Measurements from ENCODE around the gene CTXN1.

Gene CTXN1

DNA sequence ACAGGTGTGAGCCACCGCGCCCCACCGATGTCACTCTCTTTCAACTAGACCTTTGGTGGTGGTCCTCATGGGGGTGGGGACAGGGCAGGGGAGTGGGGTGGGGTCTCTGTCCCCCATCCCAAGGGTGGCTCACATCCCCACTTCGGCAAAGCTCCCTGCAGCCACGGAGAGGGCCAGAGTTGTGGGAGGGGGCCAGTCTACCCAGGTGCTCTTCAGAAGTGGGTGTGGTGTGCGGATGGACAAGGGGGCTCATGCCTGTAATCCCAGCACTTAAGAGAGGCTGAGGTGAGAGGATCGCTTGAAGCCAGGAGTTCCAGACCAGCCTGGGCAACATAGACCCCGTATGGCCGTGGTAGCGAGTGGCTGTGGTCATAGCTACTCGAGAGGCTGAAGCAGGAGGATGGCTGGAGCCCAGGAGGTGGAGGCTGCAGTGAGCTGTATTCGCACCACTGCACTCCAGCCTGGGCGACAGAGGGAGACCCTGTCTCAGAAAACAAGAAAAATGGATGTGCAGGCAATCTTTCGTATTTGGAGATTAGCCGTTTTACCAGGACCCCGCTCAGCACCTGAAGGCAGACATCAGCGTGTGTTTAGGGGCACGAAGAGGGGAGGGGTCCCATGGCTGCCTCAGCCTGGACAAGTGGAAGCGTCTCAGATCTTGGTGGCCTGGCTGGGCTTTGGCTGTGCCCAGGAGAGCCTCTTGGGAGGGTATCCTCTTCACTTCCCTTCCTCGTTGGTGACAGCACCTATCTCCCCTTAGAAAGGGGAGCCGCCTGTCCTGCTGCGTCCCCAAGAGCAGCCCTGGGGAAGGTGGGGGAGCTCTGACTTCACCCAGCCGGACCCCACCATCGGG is 10.5 kb downstream of the CTXN1 start:
- no peak overlapping the region for H3K4me3 ChIP-seq (ENCODE audit: low read depth, low read length)

DNA sequence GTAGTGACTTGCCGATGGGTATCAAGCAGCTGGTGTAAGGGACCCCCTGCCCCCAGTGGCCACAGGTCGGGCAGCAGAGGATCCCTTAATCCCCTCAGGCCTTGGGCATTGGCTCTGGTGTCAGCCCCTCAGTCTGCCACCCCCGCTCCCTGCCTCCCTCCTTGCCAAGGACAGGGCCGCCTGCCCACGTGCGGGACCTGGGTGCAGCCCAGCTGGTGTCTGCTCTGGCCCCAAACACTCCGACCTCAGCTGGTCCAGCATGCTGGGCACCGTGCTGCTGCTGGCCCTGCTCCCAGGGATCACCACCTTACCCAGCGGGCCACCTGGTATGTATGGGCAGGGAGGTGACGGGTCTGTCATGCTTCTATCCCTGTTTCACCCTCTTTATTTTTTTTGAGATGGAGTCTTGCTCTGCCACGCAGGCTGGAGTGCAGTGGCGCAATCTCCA is 11.3 kb downstream of the CTXN1 start, which contains the start of gene TGFBR3L:
Gene TGFBR3L, plus strand, starts transcription at position 233 of the 448 bp plus-strand sequence.
- H3K4me3 ChIP-seq (ENCODE audit: low read depth, low read length) = no peak within 1 kb of the TSS

DNA sequence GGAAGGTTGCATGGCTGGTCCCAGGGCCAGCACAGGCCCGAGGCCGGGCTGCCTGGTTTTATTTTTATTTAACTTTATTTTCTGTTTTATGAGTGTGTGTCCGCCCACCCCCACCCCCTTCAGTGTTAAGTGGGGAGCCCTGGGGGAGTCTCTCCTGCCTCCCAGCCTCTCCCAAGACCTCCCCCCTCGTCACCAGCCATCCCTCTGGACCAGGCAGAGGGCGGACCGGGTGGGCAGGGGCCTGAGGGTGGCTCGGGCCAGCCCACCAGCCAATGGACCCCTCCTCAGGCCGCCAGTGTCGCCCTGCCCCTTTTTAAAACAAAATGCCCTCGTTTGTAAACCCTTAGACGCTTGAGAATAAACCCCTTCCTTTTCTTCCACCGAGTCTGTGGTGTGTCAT is 11.8 kb downstream of the CTXN1 start:
- no peak overlapping the region for H3K4me3 ChIP-seq (ENCODE audit: low read depth, low read length)

DNA sequence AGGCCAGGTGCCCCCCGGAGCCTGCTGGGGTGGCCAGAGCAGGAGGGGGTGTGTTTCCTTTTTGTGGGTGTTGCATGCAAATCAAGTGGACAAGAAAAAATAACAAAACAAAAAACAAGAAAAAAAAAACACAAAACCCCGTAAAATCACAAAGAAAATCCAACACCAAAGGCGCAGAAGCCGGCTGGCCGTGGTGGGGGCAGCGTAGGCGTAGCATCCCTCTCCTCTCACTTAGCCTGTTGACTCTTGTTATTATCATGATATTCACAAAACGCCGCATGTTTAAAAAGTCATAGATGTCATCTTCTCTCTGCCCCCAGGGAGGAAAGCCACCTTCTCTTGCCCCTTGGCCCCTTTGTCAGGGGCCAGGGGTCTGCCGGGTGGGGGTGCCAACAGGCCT is 12.3 kb downstream of the CTXN1 start:
- H3K4me3 ChIP-seq (ENCODE audit: low read depth, low read length) = no peak overlapping the region

DNA sequence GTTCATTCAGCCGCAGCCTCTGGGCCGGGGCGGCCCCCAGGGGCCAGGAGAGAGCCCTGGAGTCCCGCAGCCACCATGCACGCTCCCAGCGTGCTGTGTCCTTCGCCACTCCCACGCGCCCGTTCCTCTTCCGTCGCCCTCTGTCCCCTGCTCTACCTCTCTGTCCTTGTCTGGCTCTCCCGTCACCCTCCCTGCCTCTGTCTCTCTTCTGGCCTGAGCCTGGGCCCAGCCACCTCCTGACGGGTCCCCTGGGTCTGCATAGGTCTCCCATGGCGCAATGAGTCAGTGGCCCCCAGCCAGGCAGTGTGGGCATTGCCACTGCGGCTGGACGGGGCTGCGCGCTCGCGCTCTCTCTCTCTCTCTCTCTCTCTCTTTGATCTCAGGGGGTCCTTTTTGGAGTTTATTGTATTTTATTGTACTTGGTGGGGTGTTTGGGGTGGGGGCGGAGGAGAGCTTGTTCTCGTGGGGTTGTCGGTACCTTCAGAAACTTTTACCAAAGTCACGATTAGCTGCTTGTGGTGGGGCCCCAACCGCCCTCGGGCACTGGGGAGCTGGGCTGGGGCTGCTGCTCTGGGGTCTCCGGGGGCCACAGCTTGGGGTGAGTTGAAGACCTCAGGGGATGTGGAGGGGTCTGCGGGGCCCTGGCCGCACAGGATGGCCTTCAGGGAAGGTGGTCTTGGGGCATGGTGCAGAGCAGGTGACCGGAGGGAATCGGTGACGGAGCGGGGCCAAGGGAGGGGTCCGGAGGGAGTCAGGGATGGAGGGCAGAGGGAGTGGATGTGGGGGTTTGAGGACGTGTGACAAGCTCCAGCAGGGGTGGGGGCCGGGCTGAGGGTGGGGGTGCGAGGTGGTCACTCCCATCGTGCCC is 13.0 kb downstream of the CTXN1 start:
- H3K4me3 ChIP-seq (ENCODE audit: low read depth, low read length) = no peak overlapping the region

DNA sequence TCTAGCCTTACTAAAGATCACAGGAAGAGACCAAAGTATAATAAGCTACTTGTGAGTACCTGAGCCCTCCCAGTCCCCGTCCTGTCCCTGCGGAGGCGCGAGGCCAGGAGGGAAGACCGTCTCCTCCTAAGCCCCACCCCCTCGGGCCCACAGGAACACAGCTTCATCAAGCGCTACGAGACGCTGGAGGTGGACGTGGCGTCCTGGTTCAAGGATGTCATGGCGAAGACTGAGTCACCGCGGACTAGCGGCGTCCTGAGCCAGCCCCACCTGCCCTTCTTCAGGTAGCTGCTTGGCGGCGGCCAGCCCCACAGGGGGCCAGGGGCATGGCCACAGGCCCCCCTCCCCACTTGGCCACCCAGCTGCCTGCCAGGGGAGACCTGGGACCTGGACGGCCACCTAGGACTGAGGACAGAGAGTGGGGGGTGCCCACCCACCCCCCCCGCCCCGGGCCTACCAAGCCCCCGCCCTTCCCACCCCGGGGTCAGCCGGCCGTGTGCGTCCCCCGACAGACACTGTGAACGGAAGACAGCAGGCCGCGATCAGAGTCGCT is 13.7 kb downstream of the CTXN1 start:
- H3K4me3 ChIP-seq (ENCODE audit: low read depth, low read length) = no peak overlapping the region

DNA sequence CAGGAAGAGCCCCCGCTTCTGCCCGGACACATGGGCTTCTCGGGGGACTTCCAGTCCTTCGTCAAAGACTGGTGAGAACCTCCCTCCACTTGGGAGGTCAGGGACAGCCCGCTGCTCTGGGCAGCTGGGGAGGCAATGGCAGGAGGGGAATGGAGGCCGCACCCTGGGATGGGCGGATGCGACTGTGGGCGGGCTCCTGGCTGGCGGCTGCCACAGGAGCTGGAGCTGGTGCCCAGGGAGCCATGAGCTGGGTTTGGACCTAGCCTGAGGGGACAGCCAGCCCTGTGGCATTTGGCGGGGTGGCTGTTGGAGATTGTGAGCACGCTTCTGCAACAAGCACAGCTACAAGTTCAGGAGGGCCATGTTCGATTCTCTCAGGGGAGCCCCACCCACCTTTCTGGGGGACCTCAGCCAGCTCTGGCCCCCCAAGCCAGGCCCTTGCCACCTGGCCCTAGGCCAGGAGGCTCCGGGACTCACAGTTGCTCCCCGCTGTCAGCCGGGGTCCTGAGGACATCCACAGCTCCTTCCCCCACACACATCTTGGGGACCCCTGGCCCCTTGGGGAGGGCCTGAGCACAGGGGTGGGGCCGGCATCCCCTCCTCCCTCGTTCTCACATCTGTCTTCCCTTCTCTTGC is 14.3 kb downstream of the CTXN1 start:
- H3K4me3 ChIP-seq (ENCODE audit: low read depth, low read length) = no peak overlapping the region

DNA sequence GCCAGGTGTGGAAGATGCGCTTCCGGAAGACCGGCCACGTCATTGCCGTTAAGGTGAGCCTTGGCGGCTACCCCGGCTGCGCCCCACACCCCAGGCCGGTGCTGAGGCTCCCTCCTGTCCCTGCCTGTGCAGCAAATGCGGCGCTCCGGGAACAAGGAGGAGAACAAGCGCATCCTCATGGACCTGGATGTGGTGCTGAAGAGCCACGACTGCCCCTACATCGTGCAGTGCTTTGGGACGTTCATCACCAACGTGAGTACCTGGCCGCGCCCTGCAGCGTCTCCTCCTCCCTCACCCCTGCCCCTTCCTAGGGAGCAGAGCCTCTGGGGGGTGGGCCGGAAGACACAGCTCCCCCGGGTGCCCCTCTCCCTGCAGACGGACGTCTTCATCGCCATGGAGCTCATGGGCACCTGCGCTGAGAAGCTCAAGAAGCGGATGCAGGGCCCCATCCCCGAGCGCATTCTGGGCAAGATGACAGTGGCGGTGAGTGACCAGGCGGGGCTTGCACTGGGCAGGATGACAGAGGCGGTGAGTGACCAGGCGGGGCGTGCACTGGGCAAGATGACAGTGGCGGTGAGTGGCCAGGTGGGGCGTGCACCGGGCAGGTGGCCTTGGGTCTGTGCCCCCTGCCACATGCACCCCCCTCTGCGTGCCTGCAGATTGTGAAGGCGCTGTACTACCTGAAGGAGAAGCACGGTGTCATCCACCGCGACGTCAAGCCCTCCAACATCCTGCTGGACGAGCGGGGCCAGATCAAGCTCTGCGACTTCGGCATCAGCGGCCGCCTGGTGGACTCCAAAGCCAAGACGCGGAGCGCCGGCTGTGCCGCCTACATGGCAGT is 15.4 kb downstream of the CTXN1 start:
- no peak overlapping the region for H3K4me3 ChIP-seq (ENCODE audit: low read depth, low read length)

DNA sequence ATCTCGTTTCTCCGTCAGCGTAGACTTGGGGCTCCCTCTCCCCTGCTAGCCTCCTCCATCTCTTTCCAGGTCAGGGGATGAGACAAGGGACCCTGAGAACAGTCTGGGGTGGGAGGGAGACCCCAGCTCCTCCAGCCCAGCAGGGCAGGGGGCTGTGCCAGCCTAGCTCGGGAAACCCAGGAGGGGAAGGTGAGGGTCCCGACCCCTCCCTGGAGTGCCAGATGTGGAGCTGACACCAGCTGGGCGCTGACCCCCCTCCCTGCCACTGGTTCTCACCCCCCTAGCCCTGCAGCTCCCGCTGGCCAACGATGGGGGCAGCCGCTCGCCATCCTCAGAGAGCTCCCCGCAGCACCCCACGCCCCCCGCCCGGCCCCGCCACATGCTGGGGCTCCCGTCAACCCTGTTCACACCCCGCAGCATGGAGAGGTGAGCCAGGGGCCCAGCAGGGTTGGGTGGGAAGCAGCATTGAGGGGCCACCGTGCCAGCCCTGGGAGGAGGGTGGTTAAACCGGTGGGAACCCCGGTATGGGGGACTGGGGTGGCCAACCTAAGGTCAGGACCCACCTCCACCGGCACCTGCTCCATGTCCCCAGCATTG is 16.4 kb downstream of the CTXN1 start:
- no peak overlapping the region for H3K4me3 ChIP-seq (ENCODE audit: low read depth, low read length)

DNA sequence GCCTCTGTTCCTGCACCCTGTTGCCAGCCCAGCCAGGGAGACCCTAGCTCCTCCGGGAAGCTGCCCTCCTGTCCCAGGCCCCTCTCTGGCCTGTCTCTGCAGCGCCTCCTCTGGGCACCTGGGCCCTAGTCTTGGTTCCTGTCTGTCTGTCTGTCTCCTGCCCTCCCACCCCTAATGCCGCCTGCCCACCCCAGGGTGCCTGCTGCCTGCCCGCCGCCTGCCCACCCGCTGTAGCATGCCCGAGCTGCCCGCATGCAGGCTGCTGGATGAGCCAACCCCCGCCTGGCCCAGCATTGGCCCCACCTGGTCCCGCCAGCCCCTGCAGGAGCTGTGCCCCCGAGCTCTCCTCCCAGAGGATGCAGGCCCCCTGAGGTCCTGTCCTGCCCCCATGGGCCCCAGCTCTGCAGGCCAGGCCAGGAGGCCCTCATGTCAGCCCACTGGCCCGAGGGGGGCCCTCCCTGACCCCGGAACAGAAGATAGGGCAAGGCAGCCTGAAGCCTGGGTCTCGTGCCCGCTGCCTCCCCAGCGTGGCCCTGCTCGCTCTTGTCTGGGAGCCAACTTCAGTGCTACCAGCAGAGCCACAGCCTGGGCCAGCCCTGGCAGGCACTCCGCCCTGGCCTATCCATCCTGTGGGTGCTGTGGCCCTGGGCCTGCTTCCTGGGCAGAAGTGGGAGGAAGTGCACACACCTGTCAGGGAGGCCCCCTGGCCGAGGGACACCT is 17.0 kb downstream of the CTXN1 start:
- no peak overlapping the region for H3K4me3 ChIP-seq (ENCODE audit: low read depth, low read length)

DNA sequence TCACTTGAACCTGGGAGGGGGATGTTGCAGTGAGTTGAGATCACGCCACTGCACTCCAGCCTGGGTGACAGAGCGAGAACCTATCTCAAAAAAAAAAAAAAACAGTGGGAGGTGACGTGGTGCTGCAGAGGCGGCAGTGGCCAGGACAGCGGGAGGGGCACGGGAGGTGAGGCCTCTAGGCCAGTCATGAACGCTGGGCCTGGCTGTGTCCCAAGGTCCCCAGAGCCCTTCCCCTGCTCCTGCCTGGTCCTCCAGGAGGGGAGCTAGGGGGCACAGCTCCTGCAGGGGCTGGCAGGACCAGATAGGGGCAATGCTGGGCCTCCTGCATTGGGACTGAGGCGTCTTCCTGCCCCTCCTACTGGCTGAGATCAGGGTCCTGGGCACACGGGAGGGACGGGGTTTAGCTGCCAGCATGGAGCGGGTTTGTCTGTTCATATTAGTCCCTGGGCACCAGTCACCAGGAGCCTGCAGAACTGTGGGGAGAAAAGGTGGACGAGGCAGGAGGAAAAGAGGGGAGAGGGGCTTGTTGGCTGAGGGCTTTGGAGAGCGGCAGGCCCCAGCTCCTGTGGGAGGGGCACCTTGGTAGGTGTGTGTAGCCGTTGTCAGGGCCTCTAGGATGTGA is 17.7 kb downstream of the CTXN1 start:
- H3K4me3 ChIP-seq (ENCODE audit: low read depth, low read length) = no peak overlapping the region

DNA sequence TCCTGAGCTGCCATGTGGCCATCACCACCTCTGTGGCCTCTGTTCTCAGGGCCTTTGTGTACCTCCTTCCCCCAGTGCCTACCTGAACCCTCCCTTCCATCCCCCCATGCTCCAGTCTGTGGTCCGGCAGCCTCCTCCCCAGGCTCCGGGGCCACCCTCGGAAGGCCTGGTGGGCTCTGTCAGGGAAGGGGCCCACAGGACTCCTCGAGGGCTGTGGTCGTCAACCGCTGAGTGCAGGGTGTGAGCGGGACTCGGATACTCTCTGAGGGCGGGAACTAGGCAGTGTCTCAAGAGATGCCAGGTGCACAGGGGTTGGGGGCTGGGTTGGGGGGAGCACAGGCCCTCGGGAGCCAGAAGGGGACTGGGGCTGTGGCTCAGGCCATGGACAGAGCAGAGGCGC is 18.4 kb downstream of the CTXN1 start:
- H3K4me3 ChIP-seq (ENCODE audit: low read depth, low read length) = no peak overlapping the region

DNA sequence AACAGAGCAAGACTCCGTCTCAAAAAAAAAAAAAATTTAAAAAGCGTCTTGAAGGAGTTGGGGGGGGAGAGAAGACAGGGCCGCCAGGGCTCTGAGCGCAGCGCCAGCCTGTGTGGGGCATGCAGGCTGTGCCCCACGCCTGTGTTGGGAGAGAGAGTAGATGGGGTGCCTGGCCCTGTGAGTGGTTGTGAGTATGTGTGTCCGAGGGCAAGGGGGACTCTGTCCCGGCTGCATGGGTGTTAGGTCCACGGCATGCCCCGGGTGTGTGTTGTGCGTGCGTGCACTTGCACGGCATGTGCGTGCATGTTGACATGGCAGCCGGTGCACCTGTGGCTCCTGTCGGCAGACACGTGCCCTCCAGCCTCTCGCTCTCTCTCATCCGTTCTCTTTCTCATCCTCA is 18.8 kb downstream of the CTXN1 start:
- H3K4me3 ChIP-seq (ENCODE audit: low read depth, low read length) = no peak overlapping the region

DNA sequence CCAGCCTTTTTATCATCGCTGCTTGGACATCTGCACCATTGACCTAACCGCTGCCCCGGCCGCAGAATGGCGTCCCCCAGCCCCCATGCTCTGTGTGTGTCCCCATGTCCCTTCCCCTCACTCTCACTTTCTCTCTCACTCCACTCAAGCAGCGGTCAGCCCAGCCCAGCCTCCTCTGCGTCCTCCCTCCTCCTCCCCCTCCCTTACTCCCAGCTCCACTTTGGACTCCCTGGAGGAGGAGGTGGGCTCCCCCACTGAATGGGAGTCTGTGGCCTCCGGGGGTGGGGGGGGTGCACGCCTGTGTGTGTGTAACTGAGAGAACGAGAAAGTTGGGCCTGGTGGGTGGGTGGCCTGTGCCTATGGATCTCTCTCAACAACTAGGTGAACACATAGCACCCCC is 20.1 kb downstream of the CTXN1 start:
- no peak overlapping the region for H3K4me3 ChIP-seq (ENCODE audit: low read depth, low read length)

DNA sequence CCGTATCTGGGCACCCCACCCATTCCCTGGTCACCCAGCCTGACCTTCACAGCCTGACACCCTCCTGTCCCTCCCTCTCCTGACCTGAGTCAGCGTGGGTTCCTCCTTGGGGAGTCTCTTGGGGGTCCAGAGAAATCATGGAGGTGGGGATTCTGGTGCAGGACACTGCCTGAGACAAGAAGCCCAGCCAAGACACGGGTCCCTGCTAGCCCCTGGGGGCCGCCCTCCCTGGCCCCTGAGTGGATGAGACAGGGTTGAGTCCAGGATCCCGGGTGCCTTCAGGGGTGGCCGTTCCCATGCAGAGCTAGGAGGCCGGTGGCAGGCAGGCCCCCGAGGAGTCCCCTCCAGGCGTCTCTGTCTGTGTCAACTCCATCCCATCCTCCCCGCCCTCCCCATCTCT is 20.7 kb downstream of the CTXN1 start:
- no peak overlapping the region for H3K4me3 ChIP-seq (ENCODE audit: low read depth, low read length)

DNA sequence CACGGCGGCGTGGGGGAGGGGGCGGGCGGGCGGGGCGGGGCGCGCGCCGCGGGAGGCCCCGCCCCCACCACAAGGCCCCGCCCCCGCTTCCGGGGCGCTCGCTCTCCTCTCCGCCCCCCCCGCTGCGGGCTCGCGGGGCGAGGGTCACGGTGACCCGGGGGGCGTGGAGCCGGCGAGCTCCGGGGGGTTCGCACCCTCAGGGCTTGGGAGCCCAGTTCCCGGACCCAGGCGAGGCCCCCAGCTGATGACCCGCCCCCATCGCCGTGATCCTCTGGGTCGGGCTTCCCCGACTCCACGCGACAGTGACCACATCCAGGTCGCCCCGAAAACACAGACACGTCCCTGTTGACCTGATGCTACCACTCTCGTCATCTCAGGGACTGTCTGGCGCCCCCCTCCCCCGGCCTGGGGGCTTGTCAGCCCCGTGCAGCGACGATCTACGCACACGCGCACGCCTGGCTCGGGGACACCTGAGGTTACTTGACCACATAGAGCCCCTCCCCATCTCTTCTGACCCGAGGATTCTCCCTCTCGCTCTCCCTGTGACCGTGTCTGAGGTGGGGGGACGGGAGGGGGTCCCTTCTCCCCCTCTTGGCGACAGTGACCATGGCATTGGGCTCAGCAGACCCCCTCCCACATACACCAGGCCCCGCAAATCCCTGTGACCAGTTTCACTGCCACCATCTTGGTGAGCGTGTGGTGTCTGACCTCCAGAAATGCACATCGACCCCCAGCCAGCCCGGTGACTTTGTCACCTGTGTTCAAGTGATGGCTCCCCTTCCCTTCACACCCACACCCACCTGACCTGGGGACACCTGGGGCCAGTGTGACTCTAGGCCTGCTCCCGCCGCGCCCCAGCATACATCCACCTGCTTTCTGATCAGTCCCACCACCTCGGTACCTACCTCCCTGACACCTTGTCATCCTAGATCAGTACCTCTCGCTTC is 21.6 kb downstream of the CTXN1 start:
- peak overlapping the region; percentile 83 for H3K4me3 ChIP-seq (ENCODE audit: low read depth, low read length)

DNA sequence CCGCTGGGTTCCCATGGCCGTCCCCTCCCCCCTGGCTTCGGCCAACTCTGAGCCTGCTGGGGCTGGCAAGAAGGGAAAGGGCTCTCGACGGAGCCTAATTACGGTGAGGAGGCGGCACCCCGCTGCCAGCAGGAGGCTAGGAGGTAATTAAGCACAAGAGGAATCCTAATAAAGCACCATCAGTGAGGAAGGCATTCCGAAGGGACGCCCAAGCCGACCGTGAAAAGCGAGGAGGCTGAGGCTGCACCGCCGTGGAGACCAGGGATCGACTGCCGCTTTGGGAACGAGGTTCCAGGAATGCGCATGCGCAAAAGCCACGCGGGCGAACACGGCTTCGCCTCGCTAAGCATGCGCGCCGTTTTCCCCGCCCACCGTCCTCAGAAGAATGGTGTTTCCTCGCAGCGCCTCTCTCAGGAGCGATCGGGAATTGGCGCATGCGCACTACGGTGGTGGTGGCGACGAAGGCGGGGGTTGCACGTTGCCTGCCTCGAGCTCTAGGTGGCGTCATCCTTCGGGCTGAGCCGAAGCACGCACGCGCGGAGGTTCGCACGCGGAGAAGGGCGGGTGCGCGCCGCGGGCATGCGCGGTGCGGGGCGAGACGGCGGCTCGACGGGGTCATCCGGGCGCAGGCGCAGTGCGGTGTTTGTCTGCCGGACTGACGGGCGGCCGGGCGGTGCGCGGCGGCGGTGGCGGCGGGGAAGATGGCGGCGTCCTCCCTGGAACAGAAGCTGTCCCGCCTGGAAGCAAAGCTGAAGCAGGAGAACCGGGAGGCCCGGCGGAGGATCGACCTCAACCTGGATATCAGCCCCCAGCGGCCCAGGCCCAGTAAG is 22.5 kb downstream of the CTXN1 start, which contains the start of gene MAP2K7:
Gene MAP2K7, plus strand, starts transcription at position 634 of the 830 bp plus-strand sequence. Its CDS starts 68 bp downstream, at position 702.
- peak within 1 kb of the TSS; percentile 83 for H3K4me3 ChIP-seq (ENCODE audit: low read depth, low read length)

All from iPS-11a (cell line).